ENCODE measurements around the gene DYDC2.

The DYDC2 gene

DNA sequence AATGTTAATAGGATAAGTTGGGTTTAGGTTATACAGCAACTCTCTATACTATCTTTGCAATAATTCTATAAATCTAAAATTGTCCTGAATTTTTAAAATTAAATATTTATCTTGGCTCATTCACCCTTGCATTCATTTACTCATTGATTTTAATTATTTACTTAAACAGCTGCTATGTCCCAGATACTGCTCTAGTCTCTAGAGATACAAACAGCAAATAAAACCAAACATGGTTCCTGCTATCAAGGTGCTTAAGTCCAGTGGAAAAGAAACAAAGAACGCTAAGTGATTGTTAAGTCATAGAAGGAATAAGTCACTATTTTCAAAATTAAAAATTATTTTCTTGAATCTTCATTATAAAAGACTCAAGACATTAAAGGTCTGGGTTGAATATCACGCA is 37.3 kb upstream of the DYDC2 start:
- Histone ChIP-seq H4K8ac (ENCODE audit: low read length) (no peak overlapping the region), H3K4ac (ENCODE audit: low read depth in 1 of 2, low read length in 2 of 2) (no peak overlapping the region), H2AFZ (ENCODE audit: low read depth, low read length) (no peak overlapping the region), H3K4me3 (ENCODE audit: insufficient read depth in 1 of 2, low read depth in 1 of 2, low read length in 2 of 2) (no peak overlapping the region), H3K9me3 (ENCODE audit: control insufficient read depth, low read length) (no peaks in the 10 kb centered on the region), H2BK5ac (ENCODE audit: low read depth, low read length, poor library complexity, severe bottlenecking) (no peak overlapping the region), H3K27ac (ENCODE audit: low read length, poor library complexity, severe bottlenecking) (no peak overlapping the region), H4K91ac (ENCODE audit: low read length) (no peak overlapping the region), H3K14ac (ENCODE audit: low read length in 2 of 2) (no peak overlapping the region), H3K27me3 (ENCODE audit: control insufficient read depth in 1 of 2, insufficient read depth in 1 of 2, low read length in 2 of 2) (peaks cover 5% of the 10 kb centered on the region in 2 experiments), H3K4me2 (ENCODE audit: low read length, poor library complexity, severe bottlenecking) (no peak overlapping the region), H3K36me3 (ENCODE audit: control insufficient read depth in 1 of 2, insufficient read depth in 2 of 2, low read depth in 1 of 2, low read length in 2 of 2) (no peaks in the 10 kb centered on the region), H2BK120ac (ENCODE audit: low read depth, low read length) (no peak overlapping the region), H3K9ac (ENCODE audit: low read length) (no peak overlapping the region), H2BK12ac (ENCODE audit: low read length in 2 of 2) (no peak overlapping the region), H3K79me1 (replicated peaks; ENCODE audit: low read length, poor library complexity, severe bottlenecking) (no peaks in the 10 kb centered on the region), H2BK15ac (ENCODE audit: low read depth, poor library complexity, severe bottlenecking) (no peak overlapping the region), H3K18ac (ENCODE audit: low read depth in 1 of 2, low read length in 2 of 2) (no peak overlapping the region), H3K23ac (ENCODE audit: low read length in 2 of 2) (no peak overlapping the region), H3K4me1 (ENCODE audit: control insufficient read depth, insufficient read depth, low read depth, low read length) (no peaks in the 10 kb centered on the region), H2AK5ac (ENCODE audit: low read length, severe bottlenecking) (no peak overlapping the region)
- 100% methylated on average over 1 of the region's 2 CpGs for WGBS
- no peak for DNase-seq

- no peak overlapping the region for H3K23ac ChIP-seq (ENCODE audit: low read length in 2 of 2)
- H3K79me1 ChIP-seq (replicated peaks; ENCODE audit: low read length, poor library complexity, severe bottlenecking) = no peaks in the 10 kb centered on the region
- no peak overlapping the region for H3K4me3 ChIP-seq (ENCODE audit: insufficient read depth in 1 of 2, low read depth in 1 of 2, low read length in 2 of 2)
- no peak overlapping the region for H3K4ac ChIP-seq (ENCODE audit: low read depth in 1 of 2, low read length in 2 of 2)
- H2BK120ac ChIP-seq (ENCODE audit: low read depth, low read length) = no peak overlapping the region
- no peak overlapping the region for H3K18ac ChIP-seq (ENCODE audit: low read depth in 1 of 2, low read length in 2 of 2)
- H3K27ac ChIP-seq (ENCODE audit: low read length, poor library complexity, severe bottlenecking) = no peak overlapping the region
- WGBS = 88% methylated on average over 2 of the region's 2 CpGs
- no peak overlapping the region for H2AFZ ChIP-seq (ENCODE audit: low read depth, low read length)
- H3K9me3 ChIP-seq (ENCODE audit: control insufficient read depth, low read length) = no peaks in the 10 kb centered on the region
- H4K91ac ChIP-seq (ENCODE audit: low read length) = no peak overlapping the region
- no peak overlapping the region for H2BK12ac ChIP-seq (ENCODE audit: low read length in 2 of 2)
- H3K9ac ChIP-seq (ENCODE audit: low read length) = no peak overlapping the region
- no peaks in the 10 kb centered on the region for H3K36me3 ChIP-seq (ENCODE audit: control insufficient read depth in 1 of 2, insufficient read depth in 2 of 2, low read depth in 1 of 2, low read length in 2 of 2)
- peak overlapping the region in 1 of 2 experiments; percentile 36 for H3K14ac ChIP-seq (ENCODE audit: low read length in 2 of 2)
- no peak overlapping the region for H2BK5ac ChIP-seq (ENCODE audit: low read depth, low read length, poor library complexity, severe bottlenecking)
- no peak overlapping the region for H2AK5ac ChIP-seq (ENCODE audit: low read length, severe bottlenecking)
- H3K4me2 ChIP-seq (ENCODE audit: low read length, poor library complexity, severe bottlenecking) = no peak overlapping the region
- no peak for DNase-seq
- H3K27me3 ChIP-seq (ENCODE audit: control insufficient read depth in 1 of 2, insufficient read depth in 1 of 2, low read length in 2 of 2) = peaks cover 5 to 6% of the 10 kb centered on the region in 2 experiments
- no peak overlapping the region for H4K8ac ChIP-seq (ENCODE audit: low read length)
- H2BK15ac ChIP-seq (ENCODE audit: low read depth, poor library complexity, severe bottlenecking) = no peak overlapping the region
- H3K4me1 ChIP-seq (ENCODE audit: control insufficient read depth, insufficient read depth, low read depth, low read length) = no peaks in the 10 kb centered on the region
These were observed 36.8 kb upstream of the DYDC2 start for GRCh38 chr10:80319725-80320290.

DNA sequence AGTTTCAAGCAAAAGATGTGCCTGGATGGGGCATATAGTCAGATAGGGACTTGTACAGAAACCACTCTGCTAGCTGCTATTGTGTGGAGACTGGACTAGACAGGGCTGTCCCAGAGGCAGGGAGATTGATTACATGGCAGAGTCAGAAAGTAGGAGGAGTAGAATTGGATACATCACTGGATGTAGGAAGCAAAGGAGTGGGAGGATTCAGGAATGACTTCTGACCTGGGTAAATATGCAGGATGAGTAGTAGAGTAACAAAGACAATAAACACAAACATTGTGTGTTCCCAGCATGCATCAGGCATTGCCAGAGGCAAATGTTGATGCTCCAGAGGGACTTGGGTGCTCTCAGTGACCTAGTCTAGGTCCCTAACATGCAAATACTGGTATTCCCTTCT is 36.2 kb upstream of the DYDC2 start:
- H2AK5ac ChIP-seq (ENCODE audit: low read length, severe bottlenecking) = no peak overlapping the region
- H3K9me3 ChIP-seq (ENCODE audit: control insufficient read depth, low read length) = no peaks in the 10 kb centered on the region
- no peak overlapping the region for H3K4me3 ChIP-seq (ENCODE audit: insufficient read depth in 1 of 2, low read depth in 1 of 2, low read length in 2 of 2)
- no peak overlapping the region for H3K9ac ChIP-seq (ENCODE audit: low read length)
- H2BK5ac ChIP-seq (ENCODE audit: low read depth, low read length, poor library complexity, severe bottlenecking) = no peak overlapping the region
- DNase-seq = no peak
- H3K4me1 ChIP-seq (ENCODE audit: control insufficient read depth, insufficient read depth, low read depth, low read length) = no peaks in the 10 kb centered on the region
- H3K4ac ChIP-seq (ENCODE audit: low read depth in 1 of 2, low read length in 2 of 2) = no peak overlapping the region
- H3K27ac ChIP-seq (ENCODE audit: low read length, poor library complexity, severe bottlenecking) = no peak overlapping the region
- H2AFZ ChIP-seq (ENCODE audit: low read depth, low read length) = no peak overlapping the region
- no peak overlapping the region for H4K8ac ChIP-seq (ENCODE audit: low read length)
- no peak overlapping the region for H3K18ac ChIP-seq (ENCODE audit: low read depth in 1 of 2, low read length in 2 of 2)
- no peaks in the 10 kb centered on the region for H3K36me3 ChIP-seq (ENCODE audit: control insufficient read depth in 1 of 2, insufficient read depth in 2 of 2, low read depth in 1 of 2, low read length in 2 of 2)
- H3K4me2 ChIP-seq (ENCODE audit: low read length, poor library complexity, severe bottlenecking) = no peak overlapping the region
- H3K27me3 ChIP-seq (ENCODE audit: control insufficient read depth in 1 of 2, insufficient read depth in 1 of 2, low read length in 2 of 2) = peaks cover 5 to 11% of the 10 kb centered on the region in 2 experiments
- H3K23ac ChIP-seq (ENCODE audit: low read length in 2 of 2) = no peak overlapping the region
- H3K14ac ChIP-seq (ENCODE audit: low read length in 2 of 2) = no peak overlapping the region
- no peak overlapping the region for H4K91ac ChIP-seq (ENCODE audit: low read length)
- H3K79me1 ChIP-seq (replicated peaks; ENCODE audit: low read length, poor library complexity, severe bottlenecking) = no peaks in the 10 kb centered on the region
- no peak overlapping the region for H2BK12ac ChIP-seq (ENCODE audit: low read length in 2 of 2)
- no peak overlapping the region for H2BK15ac ChIP-seq (ENCODE audit: low read depth, poor library complexity, severe bottlenecking)
- no peak overlapping the region for H2BK120ac ChIP-seq (ENCODE audit: low read depth, low read length)

GRCh38 chr10:80321183-80321582 is 35.4 kb upstream of the DYDC2 start:
- Histone ChIP-seq H2AFZ (ENCODE audit: low read depth, low read length) (no peak overlapping the region), H4K91ac (ENCODE audit: low read length) (no peak overlapping the region), H3K79me1 (replicated peaks; ENCODE audit: low read length, poor library complexity, severe bottlenecking) (no peaks in the 10 kb centered on the region), H3K14ac (ENCODE audit: low read length in 2 of 2) (no peak overlapping the region), H3K27ac (ENCODE audit: low read length, poor library complexity, severe bottlenecking) (no peak overlapping the region), H3K4me2 (ENCODE audit: low read length, poor library complexity, severe bottlenecking) (no peak overlapping the region), H2BK120ac (ENCODE audit: low read depth, low read length) (no peak overlapping the region), H2BK15ac (ENCODE audit: low read depth, poor library complexity, severe bottlenecking) (no peak overlapping the region), H3K36me3 (ENCODE audit: control insufficient read depth in 1 of 2, insufficient read depth in 2 of 2, low read depth in 1 of 2, low read length in 2 of 2) (no peaks in the 10 kb centered on the region), H2BK12ac (ENCODE audit: low read length in 2 of 2) (no peak overlapping the region), H2BK5ac (ENCODE audit: low read depth, low read length, poor library complexity, severe bottlenecking) (no peak overlapping the region), H4K8ac (ENCODE audit: low read length) (no peak overlapping the region), H3K27me3 (ENCODE audit: control insufficient read depth in 1 of 2, insufficient read depth in 1 of 2, low read length in 2 of 2) (peaks cover 5 to 11% of the 10 kb centered on the region in 2 experiments), H3K4ac (ENCODE audit: low read depth in 1 of 2, low read length in 2 of 2) (no peak overlapping the region), H2AK5ac (ENCODE audit: low read length, severe bottlenecking) (no peak overlapping the region), H3K9me3 (ENCODE audit: control insufficient read depth, low read length) (no peaks in the 10 kb centered on the region), H3K9ac (ENCODE audit: low read length) (no peak overlapping the region), H3K4me1 (ENCODE audit: control insufficient read depth, insufficient read depth, low read depth, low read length) (no peaks in the 10 kb centered on the region), H3K18ac (ENCODE audit: low read depth in 1 of 2, low read length in 2 of 2) (no peak overlapping the region), H3K23ac (ENCODE audit: low read length in 2 of 2) (no peak overlapping the region), H3K4me3 (ENCODE audit: insufficient read depth in 1 of 2, low read depth in 1 of 2, low read length in 2 of 2) (no peak overlapping the region)
- WGBS = 100% methylated on average over 1 of the region's 5 CpGs
- no peak for DNase-seq
